GM18505 (cell line): Measurements from ENCODE around the gene ARHGAP26.
A peak's percentile ranks its signal among the peaks of the same experiment; 100 is the strongest.
"Not testable (repeated sequence)": the region's sequence is repeated elsewhere in the genome, so short reads cannot be mapped to it uniquely, and the experiment has no call there.

Source experiments
- ATAC-seq: cut with Tn5 transposase; IDR thresholded peaks from one replicate; pipeline ENCODE4 v1.9.1; 2021; ENCODE audit not compliant: unreplicated experiment
- POLR2A ChIP-seq: IDR thresholded peaks from 4 replicates; pipeline ENCODE4 v1.6.1; 2011; ENCODE audit warnings: borderline replicate concordance; ENCODE audit not compliant: insufficient read depth, insufficient read length; ENCODE audit errors: extremely low read depth

ARHGAP26 gene

DNA sequence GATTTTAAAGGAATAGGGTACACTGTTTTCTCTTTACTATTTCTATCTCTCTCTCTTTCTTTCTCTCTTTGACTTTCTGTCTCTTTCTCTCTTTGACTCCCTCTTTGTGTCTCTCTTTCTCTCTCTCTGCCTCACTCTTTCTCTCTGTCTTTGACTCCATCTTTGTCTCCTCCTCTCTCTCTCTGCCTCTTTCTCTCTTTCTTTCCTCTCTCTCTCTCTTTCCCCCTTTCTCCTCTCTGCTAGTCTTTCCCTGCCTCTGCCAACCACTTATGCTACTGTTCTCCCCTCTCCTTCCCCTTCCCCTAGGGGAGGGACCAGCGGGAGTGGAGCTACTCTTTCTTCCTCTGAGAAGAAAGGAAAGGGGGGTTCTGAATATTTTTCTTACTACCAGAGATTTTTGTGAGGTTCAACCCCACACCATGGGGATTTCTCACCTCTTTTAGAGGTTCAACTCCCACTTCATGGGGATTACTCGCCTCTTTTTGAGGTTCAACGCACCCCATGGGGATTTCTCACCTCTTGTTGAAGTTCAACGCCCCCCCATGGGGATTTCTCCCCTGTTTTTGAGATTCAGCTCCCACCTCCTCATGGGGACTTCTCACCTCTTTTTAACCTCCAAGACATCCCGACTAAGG lies 323.4 kb downstream of the ARHGAP26 start:
- TF ChIP-seq POLR2A: no peak
- ATAC-seq: no peak

DNA sequence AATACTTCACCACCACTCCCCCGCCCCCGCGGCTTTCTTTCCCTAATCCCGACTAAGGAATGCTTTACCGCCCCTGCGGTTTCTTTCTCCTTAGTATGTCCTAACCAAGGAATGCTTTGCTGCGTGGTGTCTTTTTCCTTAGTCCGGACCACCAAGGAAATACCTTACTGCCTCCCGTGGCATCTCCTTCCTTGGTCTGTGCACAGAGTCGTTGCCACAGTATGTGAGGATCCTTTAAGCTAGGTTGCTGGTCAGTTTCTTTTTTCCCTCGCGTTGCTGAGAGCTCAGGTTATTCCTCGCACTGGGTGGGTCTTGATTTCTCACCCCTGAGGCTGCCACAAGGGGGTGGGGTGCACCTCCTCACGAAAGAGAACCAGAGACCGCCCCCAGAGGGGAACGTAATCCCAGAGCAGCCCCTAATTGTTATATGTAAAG lies 323.9 kb downstream of the ARHGAP26 start:
- TF ChIP-seq POLR2A: no peak
- ATAC-seq: no peak

DNA sequence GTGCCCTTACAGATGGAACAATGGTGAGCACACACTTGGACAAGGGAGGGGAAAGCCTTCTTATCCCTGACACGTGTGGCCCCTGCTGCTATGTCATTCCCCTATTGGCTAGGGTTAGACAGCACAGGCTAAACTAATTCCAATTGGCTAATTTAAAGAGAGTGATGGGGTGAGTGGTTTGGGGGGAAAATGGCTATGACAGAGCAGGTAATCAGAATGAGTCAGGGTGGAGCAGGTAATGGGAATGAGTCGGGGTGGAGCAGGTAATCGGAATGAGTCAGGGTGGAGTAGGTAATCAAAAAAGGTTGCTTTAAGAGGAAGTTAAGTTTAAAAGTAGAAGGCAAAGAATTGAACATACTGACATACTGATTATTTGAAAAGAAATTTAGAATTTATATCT lies 324.4 kb downstream of the ARHGAP26 start:
- not testable (repeated sequence) for ATAC-seq

DNA sequence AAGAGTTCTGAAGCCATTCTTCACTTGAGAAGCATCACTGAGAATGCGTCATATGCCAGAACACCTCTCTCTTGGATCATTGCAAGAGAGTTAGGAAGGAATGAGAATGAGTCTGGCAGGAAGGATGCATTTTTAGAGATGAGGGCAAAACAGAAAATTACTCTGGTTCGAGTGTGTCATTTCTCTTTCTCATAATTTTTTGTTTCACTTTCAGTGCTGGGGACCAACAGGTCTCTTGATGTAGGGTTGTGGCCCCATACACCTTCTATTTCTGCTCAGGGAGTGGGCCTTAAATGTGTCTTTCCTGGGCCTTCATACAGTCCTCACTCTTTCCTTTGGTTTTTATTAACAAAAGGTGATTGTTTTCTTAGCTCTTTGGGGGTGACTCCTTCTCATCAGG lies 330.9 kb downstream of the ARHGAP26 start:
- no peak for TF ChIP-seq POLR2A
- peak; percentile 82 for ATAC-seq

DNA sequence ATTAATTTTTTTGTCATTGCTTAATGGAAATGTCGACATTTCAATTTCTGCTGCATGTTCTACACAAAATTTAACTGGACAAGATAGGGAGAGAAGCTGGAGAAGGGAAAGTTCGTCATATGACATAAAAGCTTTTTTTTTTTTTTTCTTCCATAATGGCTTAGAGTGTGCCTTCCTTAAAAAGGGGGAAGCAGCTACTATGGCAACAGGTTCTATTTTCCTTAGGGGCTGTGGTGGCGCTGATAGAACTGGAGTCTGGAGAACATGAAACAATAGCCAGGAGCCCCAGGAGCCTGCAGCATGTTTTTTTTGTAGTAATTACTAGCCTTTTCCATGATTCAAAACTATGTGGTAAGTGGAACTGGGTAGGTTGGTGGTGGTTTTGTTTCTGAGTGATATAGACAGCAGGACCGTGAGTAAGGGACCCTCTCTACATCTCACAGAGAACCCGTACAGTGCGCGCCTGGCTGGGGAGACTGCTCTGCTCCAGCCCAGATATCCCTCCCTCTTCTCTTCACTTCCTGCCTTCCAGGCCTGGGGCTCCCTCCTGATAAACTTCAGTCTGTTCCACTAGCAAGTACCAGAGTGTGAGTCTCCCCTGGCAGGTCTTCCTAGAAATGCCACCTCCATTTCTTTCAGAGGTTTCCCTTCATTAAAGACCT lies 331.7 kb downstream of the ARHGAP26 start:
- ATAC-seq: no peak
- no peak for TF ChIP-seq POLR2A

DNA sequence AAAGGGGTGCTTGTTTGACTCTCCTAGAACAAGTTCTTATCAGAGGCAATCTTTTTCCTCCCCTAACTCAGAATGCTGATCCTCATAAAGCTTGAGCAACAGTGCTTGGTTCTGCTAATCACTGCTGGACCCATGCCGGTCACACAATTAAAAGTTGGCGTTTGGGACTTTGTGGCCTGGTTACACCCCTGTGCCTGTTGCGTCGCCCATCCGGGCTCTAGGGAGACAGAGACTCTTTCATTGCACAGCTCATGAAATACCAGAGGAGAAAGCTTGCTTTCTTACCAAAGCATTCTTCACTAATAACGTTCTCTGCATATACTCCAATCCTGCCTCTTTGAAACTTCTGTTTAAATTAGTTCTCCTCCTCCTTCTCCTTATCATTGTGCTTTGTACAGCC lies 332.2 kb downstream of the ARHGAP26 start:
- no peak for ATAC-seq
- no peak for TF ChIP-seq POLR2A

DNA sequence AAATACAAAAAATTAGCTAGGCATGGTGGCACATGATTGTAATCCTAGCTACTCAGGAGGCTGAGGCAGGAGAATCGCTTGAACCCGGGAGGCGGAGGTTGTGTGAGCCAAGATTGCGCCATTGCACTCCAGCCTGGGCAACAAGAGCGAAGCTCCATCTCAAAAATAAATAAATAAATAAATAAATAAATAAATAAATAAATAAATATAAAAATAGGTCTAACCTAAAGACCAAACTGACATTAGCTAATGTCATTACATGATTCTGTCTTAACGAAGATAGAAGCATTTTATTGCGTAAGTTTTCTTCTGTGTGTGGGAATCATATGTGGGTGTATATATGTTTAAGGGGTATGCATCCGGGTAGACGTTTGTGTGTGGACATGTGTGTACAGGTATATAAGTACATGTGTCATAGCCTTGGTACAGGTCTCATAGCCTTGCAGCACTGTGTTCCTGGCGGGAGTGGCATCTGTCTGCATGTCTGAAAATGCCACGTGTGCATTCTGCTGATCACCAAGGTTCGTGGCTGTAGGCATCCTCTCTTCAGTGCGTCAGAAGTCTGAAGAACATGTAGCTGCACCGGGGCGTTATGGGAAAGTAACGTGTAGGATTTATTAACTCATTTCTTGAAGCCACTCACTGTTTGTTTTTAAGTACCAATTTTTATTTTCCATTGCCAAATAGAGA lies 335.2 kb downstream of the ARHGAP26 start:
- no peak for ATAC-seq
- TF ChIP-seq POLR2A: no peak

DNA sequence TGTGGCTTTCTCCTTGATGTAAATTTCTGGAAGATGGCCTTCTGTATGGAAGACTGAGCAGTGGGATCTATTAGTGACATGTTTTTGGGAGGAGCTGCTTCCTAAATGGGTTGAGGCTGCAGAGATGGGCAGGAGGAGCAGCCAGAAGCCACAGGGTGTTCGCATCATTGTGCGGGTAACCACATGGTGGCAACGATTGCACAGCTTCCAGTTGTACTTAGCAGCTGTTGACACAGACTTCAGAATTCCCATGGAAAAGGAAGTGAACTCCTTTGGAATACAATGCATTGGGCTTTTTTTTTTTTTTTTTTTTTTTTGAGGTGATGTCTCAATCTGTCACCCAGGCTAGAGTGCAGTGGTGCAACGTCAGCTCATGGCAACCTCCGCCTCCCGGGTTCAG lies 336.0 kb downstream of the ARHGAP26 start:
- TF ChIP-seq POLR2A: no peak
- no peak for ATAC-seq

DNA sequence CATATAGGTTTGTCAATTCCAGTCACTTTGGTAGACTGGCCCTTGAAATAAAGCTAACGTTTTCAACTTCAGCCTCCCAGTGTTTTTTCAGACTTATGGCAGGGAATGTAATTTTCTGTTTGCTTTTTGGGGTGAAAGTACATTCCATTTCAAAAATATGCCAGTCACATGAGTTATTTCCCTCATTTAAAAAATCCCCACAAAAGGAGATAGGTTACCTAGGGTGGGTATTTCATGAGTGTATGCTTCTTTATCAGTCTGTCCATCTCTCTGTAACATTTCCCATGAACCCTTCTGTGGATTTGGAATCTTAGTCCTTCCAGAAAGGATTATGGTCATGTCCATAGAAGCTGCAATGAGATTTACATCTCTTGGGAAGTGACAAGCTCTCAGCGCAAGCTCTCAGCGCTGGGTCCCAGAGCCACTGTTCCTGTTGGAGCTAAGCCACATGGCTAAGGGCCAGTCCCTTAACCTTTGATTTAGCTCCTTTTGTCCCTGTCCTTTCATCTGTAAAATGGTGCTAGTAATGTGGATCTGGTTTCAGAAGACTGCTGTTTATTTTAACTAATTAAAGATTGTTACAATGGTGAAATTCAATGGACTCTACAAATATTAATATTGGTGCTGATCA lies 338.4 kb downstream of the ARHGAP26 start:
- no peak for ATAC-seq
- no peak for TF ChIP-seq POLR2A

DNA sequence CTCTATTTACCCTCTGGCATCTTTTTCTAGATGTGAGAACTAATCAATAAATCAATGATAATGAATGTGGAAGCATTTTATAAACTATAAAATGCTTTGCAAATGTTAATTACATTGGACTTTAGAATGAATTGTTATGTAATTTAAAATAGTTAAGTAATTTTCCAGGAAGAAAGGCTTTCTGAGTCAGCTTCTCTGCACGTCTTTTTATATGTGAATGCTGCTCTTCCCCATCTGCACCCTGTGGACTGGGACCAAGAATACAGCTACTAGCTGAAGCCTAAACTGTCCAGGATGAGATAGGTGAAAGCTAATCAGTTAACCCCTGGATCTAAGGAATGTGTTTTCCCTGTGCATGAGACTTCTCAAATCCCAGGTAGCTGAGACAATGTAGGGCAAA lies 340.4 kb downstream of the ARHGAP26 start:
- no peak for TF ChIP-seq POLR2A
- ATAC-seq: no peak

DNA sequence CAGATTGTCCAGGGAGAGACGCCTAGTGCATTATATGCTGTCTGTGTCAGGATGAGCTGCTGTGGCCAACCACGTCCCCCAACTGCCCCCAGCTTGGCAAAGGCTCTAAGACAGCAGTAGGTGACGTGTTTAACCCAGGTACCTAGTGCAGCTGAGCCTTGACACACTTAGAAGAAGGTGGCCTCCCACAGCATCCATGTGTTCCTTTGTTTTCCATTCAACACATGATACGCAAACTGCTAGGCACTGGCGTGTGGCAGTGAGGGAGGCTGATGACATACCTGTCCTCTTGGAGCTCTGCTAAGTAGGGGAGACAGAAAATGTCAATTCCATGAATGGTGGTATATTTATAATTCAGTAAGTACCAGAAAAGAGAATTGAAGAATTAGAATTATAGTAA lies 341.6 kb downstream of the ARHGAP26 start:
- no peak for ATAC-seq
- no peak for TF ChIP-seq POLR2A

DNA sequence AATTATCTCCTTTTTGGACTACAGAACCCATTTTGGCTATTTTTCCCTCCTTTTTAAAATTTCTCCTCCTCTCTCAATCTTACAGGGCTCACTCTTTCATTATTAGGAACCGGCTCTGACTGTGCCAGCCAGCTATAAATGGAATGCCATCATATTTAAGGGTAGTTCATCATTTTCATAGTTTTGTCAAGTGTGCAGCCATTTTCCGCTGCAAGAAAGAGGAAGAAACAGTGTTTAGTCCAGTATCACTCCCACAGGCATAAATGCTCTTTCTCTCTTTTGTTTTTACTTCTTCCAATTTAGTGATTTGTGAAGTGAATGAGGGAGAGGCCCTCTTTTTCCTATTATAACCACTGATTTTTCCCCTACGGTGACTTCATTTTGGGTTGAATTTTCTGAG lies 343.3 kb downstream of the ARHGAP26 start:
- no peak for ATAC-seq
- TF ChIP-seq POLR2A: no peak

DNA sequence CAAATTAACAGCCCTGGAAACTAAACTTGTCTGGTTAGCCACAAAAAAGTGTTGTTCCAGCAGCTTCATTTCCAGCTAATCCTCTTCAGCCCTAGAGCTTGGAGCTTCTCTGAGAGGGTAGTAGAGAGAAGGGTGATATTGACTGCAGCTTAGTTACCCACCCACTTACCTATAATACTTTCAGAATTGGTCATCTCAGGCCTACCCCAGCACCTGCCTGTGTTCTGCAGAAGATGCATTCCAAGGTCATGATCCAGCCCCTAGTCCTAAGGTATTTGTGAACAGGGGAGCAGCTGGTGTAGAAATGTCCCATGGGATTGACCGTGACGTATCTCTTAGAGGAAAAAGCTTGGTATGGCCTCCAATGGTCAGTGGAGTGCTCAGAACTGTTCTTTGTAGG lies 344.3 kb downstream of the ARHGAP26 start:
- ATAC-seq: no peak
- TF ChIP-seq POLR2A: no peak

DNA sequence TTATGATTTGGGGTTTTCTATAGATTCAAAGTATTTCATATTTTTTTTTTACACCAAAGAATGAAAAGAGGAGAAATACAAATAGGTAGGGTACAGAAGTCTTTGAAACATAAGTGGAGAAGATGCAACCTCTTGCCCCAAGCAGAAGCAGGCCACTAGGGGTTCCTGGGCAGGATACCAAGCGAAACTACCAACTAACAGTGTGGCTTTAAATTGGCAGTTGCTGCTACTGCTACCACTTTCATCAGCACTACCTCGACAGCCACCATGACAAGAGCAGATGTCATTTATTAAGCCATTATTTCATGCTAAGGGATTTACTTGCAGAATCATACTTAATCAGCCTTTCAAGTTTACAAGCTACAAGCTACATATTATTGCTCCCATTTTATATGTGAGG lies 345.2 kb downstream of the ARHGAP26 start:
- no peak for ATAC-seq
- no peak for TF ChIP-seq POLR2A
